K562 (cell line): ENCODE results near the gene CCDC88C. TPM values are rescaled to one million over a fixed set of nuclear protein-coding genes. Genes with fewer than 3 reads are reported as not detected.

Experiments
- ATAC-seq: fragments of 200-7000 bp; cut with Tn5 transposase; 3 replicates; pipeline ENCODE4 v1.9.1; 2020; ENCODE audit warnings: moderate library complexity
- BruUV-seq: library from RNA; stranded (reverse); fragments of 400-500 nt; replicated peaks from 2 replicates; lab custom pipeline; 2021; lab: Mats Ljungman, UMichigan
- CTCF ChIA-PET: fragments of 300-600 bp; formaldehyde crosslinking; extraction: SDS; loops from one replicate; lab custom pipeline; 2021; ENCODE audit warnings: low intra/inter-chr PET ratio; lab: Yijun Ruan, JAX
- POLR2A ChIA-PET: fragments of 300-600, 350-650 bp; sonication (Branson Sonifier 250); formaldehyde crosslinking; extraction: SDS; loops from one replicate; lab custom pipeline; 2021; ENCODE audit warnings: antibody characterized with exemption, inconsistent platforms; lab: Yijun Ruan, JAX
- DNase-seq, 4 experiments: peaks; one replicate each; pipeline versions ENCODE4 v3.0.0 to v3.0.0-alpha.2; 2011 to 2018; ENCODE audit warnings: low spot score in 3 of 4, mixed read lengths in 3 of 4; ENCODE audit errors: extremely low read depth in 1 of 4
- FAIRE-seq: peaks from 2 replicates; lab custom pipeline; 2011; peaks lifted over from hg19 to GRCh38; lab: Jason Lieb, UNC
- H2AFZ ChIP-seq: 2 replicates; pipeline ENCODE4 v1.6.0; 2011; ENCODE audit warnings: low read depth, low read length, control low read depth, inconsistent platforms
- H3K27ac ChIP-seq: fragments of 200-600 bp; 3 replicates; pipeline ENCODE4 v1.8.0; 2011; ENCODE audit warnings: low read depth, mild to moderate bottlenecking, control low read depth, inconsistent platforms, low read length, moderate library complexity, mixed read lengths; ENCODE audit errors: extremely low read depth
- H3K27me3 ChIP-seq, 2 experiments: fragments of 300-600 bp in 1 of 2; 2 replicates in 1 of 2; 3 replicates in 1 of 2; pipeline versions ENCODE4 v1.6.0 to v1.8.0; 2011; ENCODE audit warnings: inconsistent platforms in 2 of 2, low read length in 2 of 2, mild to moderate bottlenecking in 1 of 2, mixed read lengths in 1 of 2, moderate library complexity in 1 of 2; ENCODE audit not compliant: control insufficient read depth in 2 of 2, insufficient read depth in 2 of 2
- H3K36me3 ChIP-seq: fragments of 300-600 bp; 3 replicates; pipeline ENCODE4 v1.8.0; 2011; ENCODE audit warnings: mild to moderate bottlenecking, low read length, inconsistent platforms; ENCODE audit not compliant: control insufficient read depth, insufficient read depth
- H3K4me1 ChIP-seq, 2 experiments: fragments of 200-600 bp in 1 of 2; replicated peaks in 1 of 2; 2 replicates in 1 of 2; 3 replicates in 1 of 2; pipeline versions ENCODE4 v1.5.1 to v1.8.0; 2011; ENCODE audit warnings: inconsistent platforms in 2 of 2, low read length in 2 of 2, mild to moderate bottlenecking in 1 of 2, mixed read lengths in 1 of 2, moderate library complexity in 1 of 2; ENCODE audit not compliant: control insufficient read depth in 2 of 2, insufficient read depth in 2 of 2
- H3K4me2 ChIP-seq: 2 replicates; pipeline ENCODE4 v1.6.1; 2011; ENCODE audit warnings: low read length, control low read depth, inconsistent platforms, mixed read lengths; ENCODE audit not compliant: insufficient read depth
- H3K4me3 ChIP-seq: fragments of 200-600 bp; sonication (generic), shearing (Covaris generic); 2 replicates; pipeline ENCODE4 v1.5.1; 2016; ENCODE audit warnings: control low read depth, inconsistent platforms
- H3K79me2 ChIP-seq: fragments of 200-600 bp; 3 replicates; pipeline ENCODE4 v1.8.0; 2011; ENCODE audit warnings: low read length, inconsistent platforms; ENCODE audit not compliant: control insufficient read depth, insufficient read depth
- H3K9ac ChIP-seq, 2 experiments: 2 replicates each; pipeline versions ENCODE4 v1.6.0 to v1.6.1; 2011; ENCODE audit warnings: low read depth in 2 of 2, low read length in 2 of 2, control low read depth in 1 of 2, inconsistent platforms in 1 of 2, mild to moderate bottlenecking in 1 of 2, mixed read lengths in 1 of 2; ENCODE audit not compliant: insufficient read depth in 1 of 2
- H3K9me1 ChIP-seq: one replicate; pipeline ENCODE4 v1.6.0; 2011; ENCODE audit warnings: inconsistent platforms, mild to moderate bottlenecking, low read length, moderate library complexity; ENCODE audit not compliant: control insufficient read depth, insufficient read depth
- H3K9me3 ChIP-seq: replicated peaks from 2 replicates; pipeline ENCODE4 v1.5.1; 2011; ENCODE audit warnings: low read depth, low read length, inconsistent platforms; ENCODE audit not compliant: control insufficient read depth, insufficient read depth
- H4K20me1 ChIP-seq: replicated peaks from 2 replicates; pipeline ENCODE4 v1.6.1; 2011; ENCODE audit warnings: low read length, inconsistent platforms, mixed read lengths; ENCODE audit not compliant: control insufficient read depth, insufficient read depth
- HOXB6 ChIP-seq: fragments of 250-450 bp; sonication (Bioruptor Pico); IDR thresholded peaks from 2 replicates; pipeline ENCODE4 v1.5.1; 2022; ENCODE audit warnings: mild to moderate bottlenecking, borderline replicate concordance
- KHSRP ChIP-seq: fragments of 450-650 bp; IDR thresholded peaks from 2 replicates; pipeline ENCODE4 v1.6.1; 2017
- TAF9B ChIP-seq: fragments of 450-650 bp; IDR thresholded peaks from 2 replicates; pipeline ENCODE4 v1.6.1; 2018; ENCODE audit warnings: mild to moderate bottlenecking; ENCODE audit not compliant: partially characterized antibody
- ZNF263 ChIP-seq: sonication (generic); formaldehyde crosslinking; IDR thresholded peaks from 2 replicates; pipeline ENCODE4 v1.8.0; 2022; ENCODE audit warnings: mild to moderate bottlenecking, missing genetic modification reagents, borderline replicate concordance
- WGBS: fragments of 100-300 bp; shearing (Covaris generic); methylation state at CpG from one replicate; pipeline ENCODE4 v1.1.6; 2016; ENCODE audit warnings: low coverage, mixed read lengths; ENCODE audit not compliant: insufficient coverage; ENCODE audit errors: missing lambda C conversion rate; 5-methylcytosine and 5-hydroxymethylcytosine counted together
- in situ Hi-C: fragments of 300-500 bp; cut with MboI; formaldehyde crosslinking; loops from 4 replicates; pipeline ENCODE4 v1.15.0; 2018; ENCODE audit warnings: inconsistent platforms, mixed read lengths
- intact Hi-C: fragments of 100-400 bp; cut with micrococcal nuclease; formaldehyde crosslinking; loops from 2 replicates; pipeline ENCODE4 v1.14.2; 2022
- polyA plus RNA-seq, 8 experiments: library from polyadenylated mRNA; depleted of rRNA in 4 of 8; stranded (reverse) in 5 of 8; unstranded in 3 of 8; fragments of >200 nt; fragmentation: Nextera tagmentation in 2 of 8; fragmentation: Illumina TruSeq in 1 of 8; extraction: Ambion mirVana in 2 of 8; extraction: Trizol in 1 of 8; gene quantifications; 2 replicates each; pipeline versions ENCODE4 v1.2.1 to v1.2.3, GENCODE V29; 2011 to 2014; ENCODE audit warnings: inconsistent platforms in 1 of 8, missing spikeins in 1 of 8
- total RNA-seq, 7 experiments: library from RNA; depleted of rRNA in 6 of 7; stranded (reverse); fragments of >200 nt in 6 of 7; fragmentation: Illumina TruSeq in 2 of 7; extraction: Trizol in 2 of 7; gene quantifications; 2 replicates each; pipeline versions ENCODE4 v1.2.1 to v1.2.3, GENCODE V29; 2011 to 2021; ENCODE audit warnings: low replicate concordance in 1 of 7
- TF ChIP-seq, protein P1 (sequence below): sonication (generic); formaldehyde crosslinking; IDR thresholded peaks from 2 replicates; pipeline ENCODE4 v1.8.0; 2022; ENCODE audit warnings: missing genetic modification reagents, mild to moderate bottlenecking, moderate library complexity, borderline replicate concordance
- TF ChIP-seq, protein P2 (sequence below): IDR thresholded peaks from 3 replicates; pipeline ENCODE4 v1.6.1; 2011; ENCODE audit warnings: borderline replicate concordance, mild to moderate bottlenecking, moderate library complexity; ENCODE audit not compliant: insufficient read length; ENCODE audit errors: extremely low read depth
- TF ChIP-seq, protein P3 (sequence below): fragments of 150-350 bp; conservative IDR thresholded peaks from 2 replicates; pipeline ENCODE4 v1.6.1; 2014; ENCODE audit warnings: low read length

Gene CCDC88C
- total and polyA plus RNA-seq, 9 of the 15 experiments (the other 6 are each of a cell fraction or from before 2014, with no cell fraction given) = 0.62 to 22.5 (median 10.7) TPM

DNA sequence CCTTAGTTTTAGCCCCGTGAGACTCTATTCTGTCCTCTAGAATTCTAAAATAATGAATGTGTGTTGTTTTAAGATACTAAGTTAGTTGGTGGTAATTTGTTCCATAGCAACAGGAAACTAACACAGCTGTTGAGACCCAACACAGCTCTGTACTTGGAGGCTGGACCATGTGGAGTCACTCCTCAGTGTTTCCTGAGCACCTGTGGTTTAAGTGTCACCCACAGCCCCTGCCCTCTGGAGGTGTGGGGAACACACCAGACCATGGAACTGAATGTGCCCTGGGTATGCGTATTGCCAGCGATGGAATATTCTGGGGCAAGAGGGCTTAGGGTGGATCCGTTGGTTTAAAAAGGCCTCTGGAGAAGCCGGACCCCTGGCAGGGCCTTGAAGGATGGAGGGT is 156.5 kb downstream of the CCDC88C start:
- WGBS = 85% methylated on average over 5 of the region's 5 CpGs
- ATAC-seq = no peak
- no peak for FAIRE-seq
- no peaks in the 10 kb centered on the region for H3K9me3 ChIP-seq
- no peaks in the 10 kb centered on the region for H3K9me1 ChIP-seq
- BruUV-seq = no TSS peak
- H3K4me1 ChIP-seq = peaks cover 29 to 35% of the 10 kb centered on the region in 2 experiments
- ChIA-PET POLR2A (interaction anchor here (0.6 kb wide), 1 partner anchor 59 kb away, joined by 5 read pairs; no protein-coding TSS in a partner anchor), CTCF (no interaction called here)
- in situ Hi-C loops (no loop called here), intact Hi-C loops (no loop called here)
- H3K9ac ChIP-seq = no peak overlapping the region
- H3K4me3 ChIP-seq = no peak overlapping the region
- H3K27ac ChIP-seq = no peak overlapping the region
- no peak for DNase-seq
- no peak overlapping the region for H2AFZ ChIP-seq
- H3K4me2 ChIP-seq = no peak overlapping the region
- H4K20me1 ChIP-seq = no peaks in the 10 kb centered on the region
- H3K27me3 ChIP-seq = no peaks in the 10 kb centered on the region
- TF ChIP-seq ZNF263 (no peak), TAF9B (no peak)
- TF ChIP-seq, protein P1, sequence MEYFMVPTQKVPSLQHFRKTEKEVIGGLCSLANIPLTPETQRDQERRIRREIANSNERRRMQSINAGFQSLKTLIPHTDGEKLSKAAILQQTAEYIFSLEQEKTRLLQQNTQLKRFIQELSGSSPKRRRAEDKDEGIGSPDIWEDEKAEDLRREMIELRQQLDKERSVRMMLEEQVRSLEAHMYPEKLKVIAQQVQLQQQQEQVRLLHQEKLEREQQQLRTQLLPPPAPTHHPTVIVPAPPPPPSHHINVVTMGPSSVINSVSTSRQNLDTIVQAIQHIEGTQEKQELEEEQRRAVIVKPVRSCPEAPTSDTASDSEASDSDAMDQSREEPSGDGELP (CRISPR knock-in tag) = peak; percentile 19; the same call in 1 of the 2 replicates
- peaks cover 32% of the 10 kb centered on the region for H3K79me2 ChIP-seq
- H3K36me3 ChIP-seq = no peaks in the 10 kb centered on the region; the same call in 2 of the 3 replicates

DNA sequence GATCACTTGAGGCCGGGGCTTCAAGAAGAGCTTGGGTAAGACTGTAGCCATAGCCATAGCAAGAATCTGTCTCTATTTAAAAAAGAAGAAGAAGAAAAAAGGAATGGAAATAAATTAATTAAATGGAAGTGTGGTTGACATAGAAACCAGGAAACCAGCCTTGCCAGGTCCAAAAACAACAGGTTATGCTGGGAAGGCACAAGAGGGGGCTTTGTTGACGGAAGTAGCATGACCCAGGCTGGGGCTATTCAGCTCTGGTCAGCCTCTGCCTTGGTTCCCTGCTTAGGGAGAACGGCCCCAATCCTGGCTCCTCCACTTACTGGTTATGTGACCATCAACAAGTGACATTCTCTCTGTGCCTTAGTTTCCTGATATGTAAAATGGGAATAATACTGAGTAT is 158.7 kb downstream of the CCDC88C start:
- Histone ChIP-seq H3K27ac (no peak overlapping the region), H3K4me1 (peaks cover 24 to 35% of the 10 kb centered on the region in 2 experiments), H2AFZ (no peak overlapping the region), H3K27me3 (no peaks in the 10 kb centered on the region), H3K9ac (no peak overlapping the region), H4K20me1 (no peaks in the 10 kb centered on the region), H3K4me2 (no peak overlapping the region), H3K9me1 (no peaks in the 10 kb centered on the region), H3K36me3 (no peaks in the 10 kb centered on the region; the same call in 2 of the 3 replicates), H3K4me3 (no peak overlapping the region), H3K9me3 (no peaks in the 10 kb centered on the region), H3K79me2 (peaks cover 14% of the 10 kb centered on the region)
- DNase-seq (no peak), FAIRE-seq (no peak), ATAC-seq (no peak)
- WGBS = 80% methylated on average over 3 of the region's 3 CpGs
- BruUV-seq = no TSS peak
- ChIA-PET POLR2A (interaction anchor here (0.9 kb wide), 1 partner anchor 9 kb away, joined by 4 read pairs; no protein-coding TSS in a partner anchor), CTCF (no interaction called here)
- in situ Hi-C loops (no loop called here), intact Hi-C loops (no loop called here)
- TF ChIP-seq, protein P2, sequence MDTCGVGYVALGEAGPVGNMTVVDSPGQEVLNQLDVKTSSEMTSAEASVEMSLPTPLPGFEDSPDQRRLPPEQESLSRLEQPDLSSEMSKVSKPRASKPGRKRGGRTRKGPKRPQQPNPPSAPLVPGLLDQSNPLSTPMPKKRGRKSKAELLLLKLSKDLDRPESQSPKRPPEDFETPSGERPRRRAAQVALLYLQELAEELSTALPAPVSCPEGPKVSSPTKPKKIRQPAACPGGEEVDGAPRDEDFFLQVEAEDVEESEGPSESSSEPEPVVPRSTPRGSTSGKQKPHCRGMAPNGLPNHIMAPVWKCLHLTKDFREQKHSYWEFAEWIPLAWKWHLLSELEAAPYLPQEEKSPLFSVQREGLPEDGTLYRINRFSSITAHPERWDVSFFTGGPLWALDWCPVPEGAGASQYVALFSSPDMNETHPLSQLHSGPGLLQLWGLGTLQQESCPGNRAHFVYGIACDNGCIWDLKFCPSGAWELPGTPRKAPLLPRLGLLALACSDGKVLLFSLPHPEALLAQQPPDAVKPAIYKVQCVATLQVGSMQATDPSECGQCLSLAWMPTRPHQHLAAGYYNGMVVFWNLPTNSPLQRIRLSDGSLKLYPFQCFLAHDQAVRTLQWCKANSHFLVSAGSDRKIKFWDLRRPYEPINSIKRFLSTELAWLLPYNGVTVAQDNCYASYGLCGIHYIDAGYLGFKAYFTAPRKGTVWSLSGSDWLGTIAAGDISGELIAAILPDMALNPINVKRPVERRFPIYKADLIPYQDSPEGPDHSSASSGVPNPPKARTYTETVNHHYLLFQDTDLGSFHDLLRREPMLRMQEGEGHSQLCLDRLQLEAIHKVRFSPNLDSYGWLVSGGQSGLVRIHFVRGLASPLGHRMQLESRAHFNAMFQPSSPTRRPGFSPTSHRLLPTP = no peak
- TF ChIP-seq HOXB6 = no peak
- TF ChIP-seq, protein P3, sequence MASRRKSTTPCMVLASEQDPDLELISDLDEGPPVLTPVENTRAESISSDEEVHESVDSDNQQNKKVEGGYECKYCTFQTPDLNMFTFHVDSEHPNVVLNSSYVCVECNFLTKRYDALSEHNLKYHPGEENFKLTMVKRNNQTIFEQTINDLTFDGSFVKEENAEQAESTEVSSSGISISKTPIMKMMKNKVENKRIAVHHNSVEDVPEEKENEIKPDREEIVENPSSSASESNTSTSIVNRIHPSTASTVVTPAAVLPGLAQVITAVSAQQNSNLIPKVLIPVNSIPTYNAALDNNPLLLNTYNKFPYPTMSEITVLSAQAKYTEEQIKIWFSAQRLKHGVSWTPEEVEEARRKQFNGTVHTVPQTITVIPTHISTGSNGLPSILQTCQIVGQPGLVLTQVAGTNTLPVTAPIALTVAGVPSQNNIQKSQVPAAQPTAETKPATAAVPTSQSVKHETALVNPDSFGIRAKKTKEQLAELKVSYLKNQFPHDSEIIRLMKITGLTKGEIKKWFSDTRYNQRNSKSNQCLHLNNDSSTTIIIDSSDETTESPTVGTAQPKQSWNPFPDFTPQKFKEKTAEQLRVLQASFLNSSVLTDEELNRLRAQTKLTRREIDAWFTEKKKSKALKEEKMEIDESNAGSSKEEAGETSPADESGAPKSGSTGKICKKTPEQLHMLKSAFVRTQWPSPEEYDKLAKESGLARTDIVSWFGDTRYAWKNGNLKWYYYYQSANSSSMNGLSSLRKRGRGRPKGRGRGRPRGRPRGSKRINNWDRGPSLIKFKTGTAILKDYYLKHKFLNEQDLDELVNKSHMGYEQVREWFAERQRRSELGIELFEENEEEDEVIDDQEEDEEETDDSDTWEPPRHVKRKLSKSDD = no peak
- TF ChIP-seq KHSRP = no peak
